ENCODE data around the gene TARS1. TPM values are rescaled to one million over a fixed set of nuclear protein-coding genes. Genes with fewer than 3 reads are reported as not detected.

The TARS1 gene
- total RNA-seq, 1 experiment from 2014 or later: 417 TPM

- Histone ChIP-seq H4K5ac (ENCODE audit: insufficient read length, low read depth, low read length) (no peak overlapping the region), H3K9me3 (ENCODE audit: control insufficient read depth, low read depth, low read length) (no peaks in the 10 kb centered on the region), H2AFZ (ENCODE audit: low read length) (no peak overlapping the region), H4K8ac (replicated peaks; ENCODE audit: insufficient read length, low read depth, low read length) (no peak overlapping the region), H3K18ac (ENCODE audit: insufficient read length, low read depth, low read length) (no peak overlapping the region), H2BK120ac (ENCODE audit: low read depth, low read length, poor library complexity, severe bottlenecking) (no peak overlapping the region), H3K27me3 (ENCODE audit: insufficient read depth, low read length) (no peaks in the 10 kb centered on the region), H2BK15ac (ENCODE audit: low read depth, low read length) (no peak overlapping the region), H2BK12ac (ENCODE audit: insufficient read length, low read depth, low read length) (no peak overlapping the region), H3K23me2 (ENCODE audit: insufficient read length, low read depth, low read length, poor library complexity, severe bottlenecking) (no peaks in the 10 kb centered on the region), H2BK5ac (ENCODE audit: insufficient read length, low read length) (no peak overlapping the region), H3K27ac (ENCODE audit: insufficient read length, low read depth, low read length) (no peak overlapping the region), H3K14ac (ENCODE audit: insufficient read depth, low read length) (no peak overlapping the region), H3K4me1 (ENCODE audit: insufficient read depth, low read length) (no peaks in the 10 kb centered on the region), H3K79me1 (ENCODE audit: insufficient read depth, low read depth, low read length, poor library complexity, severe bottlenecking) (no peaks in the 10 kb centered on the region), H3K23ac (ENCODE audit: insufficient read length, low read depth, low read length) (no peak overlapping the region), H2BK20ac (ENCODE audit: low read depth, low read length, poor library complexity, severe bottlenecking) (no peak overlapping the region), H3K4ac (ENCODE audit: low read depth, low read length) (no peak overlapping the region), H3K56ac (ENCODE audit: insufficient read length, low read depth, low read length) (no peak overlapping the region), H2AK5ac (ENCODE audit: insufficient read length, low read length) (no peak overlapping the region), H3K9ac (ENCODE audit: extremely low read depth, insufficient read length, low read length) (no peak overlapping the region), H4K20me1 (ENCODE audit: control insufficient read depth, insufficient read depth, insufficient read length) (no peaks in the 10 kb centered on the region), H3K79me2 (ENCODE audit: insufficient read depth, low read length) (no peaks in the 10 kb centered on the region), H4K91ac (ENCODE audit: insufficient read length, low read depth, low read length) (no peak overlapping the region), H3T11ph (ENCODE audit: low read length) (no peak overlapping the region), H3K4me2 (ENCODE audit: insufficient read depth, insufficient read length, low read length) (no peak overlapping the region)
- Mint-ChIP-seq H3K27me3 (ENCODE audit: low read depth) (no peaks in the 10 kb centered on the region), H3K27ac (peak overlapping the region; percentile 47 to 89 (median 85); a peak in 4 of 7 replicates), H3K4me3 (no peak overlapping the region), H3K4me1 (peaks cover 30 to 38% of the 10 kb centered on the region in 2 experiments), H3K36me3 (ENCODE audit: insufficient read depth in 1 of 3, low read depth in 3 of 3) (peaks cover 12 to 30% (median 23%) of the 10 kb centered on the region in 3 experiments; a peak in 6 of 7 replicates), H3K9me3 (no peaks in the 10 kb centered on the region)
- DNase-seq: peak; percentile 67
- no peak for TF ChIP-seq CTCF (conservative IDR thresholded peaks at IDR 0.05)
- WGBS (ENCODE audit: extremely low coverage, insufficient read length, low lambda C conversion rate): no CpG with 5 or more reads among the region's 7 CpGs
These were observed 41.6 kb downstream of the TARS1 start for GRCh38 chr5:33482335-33482734.
